Middle frontal gyrus (tissue), 1 donor: Measurements from ENCODE around the gene ACP4.
A peak's percentile ranks its signal among the peaks of the same experiment; 100 is the strongest.

ENCODE experiments used
- DNase-seq: peaks from one replicate; pipeline ENCODE4 v3.0.0-alpha.2; 2015; ENCODE audit warnings: low spot score; ENCODE audit errors: extremely low spot score

Gene ACP4

DNA sequence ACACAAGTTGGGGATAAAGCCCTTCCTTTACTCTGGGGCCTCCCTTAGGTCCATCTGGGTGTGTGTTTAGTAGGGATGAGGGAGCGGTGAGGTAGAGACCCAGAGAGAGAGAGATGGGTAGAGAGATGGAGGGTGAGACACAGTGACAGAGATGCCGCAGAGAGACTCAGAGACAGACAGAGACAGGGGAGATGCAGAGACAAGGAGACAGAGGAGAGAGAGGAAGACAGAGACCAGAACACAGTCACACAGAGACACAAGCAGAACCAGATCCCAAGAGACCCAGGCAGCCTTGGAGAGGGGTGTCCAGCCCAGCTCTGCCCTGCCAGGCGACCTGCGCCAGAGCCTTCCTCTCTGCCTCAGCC lies 31.0 kb downstream of the ACP4 start:
- no peak for DNase-seq

DNA sequence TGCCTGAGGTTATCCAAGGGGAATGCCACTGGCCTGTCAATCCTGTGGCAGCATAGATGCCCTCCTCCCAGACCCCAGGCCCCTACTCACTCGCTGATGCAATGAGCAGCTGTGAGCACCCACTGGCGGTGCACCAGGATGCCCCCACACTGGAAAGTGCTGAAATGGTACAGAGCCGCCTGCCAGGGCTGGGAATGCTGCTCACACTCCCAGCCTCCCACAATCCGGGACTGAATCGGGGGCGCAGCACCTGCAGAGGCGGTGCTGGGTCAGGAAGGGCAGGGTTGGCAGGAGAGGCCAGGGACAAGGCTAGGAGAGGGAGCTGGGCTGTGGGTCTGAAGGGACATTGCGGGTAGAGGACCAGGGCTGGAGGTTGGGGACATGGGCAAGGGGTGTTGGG lies 31.4 kb downstream of the ACP4 start:
- no peak for DNase-seq

DNA sequence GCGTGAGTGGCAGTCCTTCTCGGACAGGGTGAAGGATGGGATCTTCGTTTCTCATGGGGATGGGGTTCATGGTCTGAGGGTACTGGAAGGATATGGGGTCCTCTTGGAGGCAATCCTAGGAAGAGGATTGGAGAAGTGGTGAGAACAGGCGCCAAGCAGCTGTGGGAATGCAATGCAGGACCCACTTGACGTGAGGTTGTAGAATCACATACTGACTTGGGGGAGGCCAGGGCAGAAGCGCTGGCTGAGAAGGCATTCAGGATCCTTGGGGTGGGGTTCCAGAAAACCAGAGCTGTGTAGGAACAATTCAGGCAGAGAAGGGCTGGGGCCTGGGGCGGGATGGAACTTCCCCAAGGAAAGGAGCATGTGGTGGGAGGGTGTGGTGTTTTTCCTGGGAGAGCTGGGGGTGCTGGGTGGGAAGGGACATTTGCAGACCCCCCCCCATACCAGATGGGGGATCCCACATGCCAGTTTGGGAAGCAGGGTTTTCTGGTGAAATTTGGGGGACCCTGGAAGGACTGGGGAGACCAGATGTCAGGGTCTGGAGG lies 32.5 kb downstream of the ACP4 start:
- DNase-seq, result no peak

DNA sequence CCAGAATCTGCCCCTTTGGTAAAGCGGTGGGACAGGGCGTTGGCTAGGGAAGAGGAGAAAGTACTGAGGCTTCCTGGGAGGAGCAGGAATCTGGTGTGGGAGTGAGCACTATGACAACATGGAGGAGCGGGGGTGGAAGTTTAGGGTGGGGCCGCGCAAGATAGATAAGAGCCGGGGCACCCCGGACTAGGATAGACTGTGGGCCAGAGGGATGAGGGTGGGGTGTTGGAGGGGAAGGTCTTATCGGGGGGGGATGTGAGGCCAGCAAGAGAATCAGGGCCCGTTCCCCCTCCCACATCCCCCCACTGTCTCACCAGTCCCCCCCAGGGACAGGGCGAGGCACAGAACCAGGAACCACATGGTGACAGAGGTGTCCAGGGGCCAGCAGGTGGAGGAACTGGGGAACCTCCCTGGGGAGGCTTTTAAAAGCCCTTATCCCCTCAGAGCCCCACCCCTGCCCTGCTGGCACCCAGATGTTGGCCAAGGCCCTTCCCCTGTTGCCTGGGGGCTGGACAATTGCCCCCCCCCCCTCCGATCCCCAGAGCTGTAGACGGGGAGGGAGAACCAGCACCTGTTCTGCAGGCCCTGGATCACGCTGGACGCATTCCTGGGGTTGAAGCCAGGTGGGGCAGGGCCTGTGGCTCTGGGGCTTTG lies 33.3 kb downstream of the ACP4 start, which contains the start of gene KLK1:
KLK1 (minus strand) TSS at position 399 of the 654 bp plus-strand sequence; CDS start at position 360, 39 bp downstream.
- no peak for DNase-seq

DNA sequence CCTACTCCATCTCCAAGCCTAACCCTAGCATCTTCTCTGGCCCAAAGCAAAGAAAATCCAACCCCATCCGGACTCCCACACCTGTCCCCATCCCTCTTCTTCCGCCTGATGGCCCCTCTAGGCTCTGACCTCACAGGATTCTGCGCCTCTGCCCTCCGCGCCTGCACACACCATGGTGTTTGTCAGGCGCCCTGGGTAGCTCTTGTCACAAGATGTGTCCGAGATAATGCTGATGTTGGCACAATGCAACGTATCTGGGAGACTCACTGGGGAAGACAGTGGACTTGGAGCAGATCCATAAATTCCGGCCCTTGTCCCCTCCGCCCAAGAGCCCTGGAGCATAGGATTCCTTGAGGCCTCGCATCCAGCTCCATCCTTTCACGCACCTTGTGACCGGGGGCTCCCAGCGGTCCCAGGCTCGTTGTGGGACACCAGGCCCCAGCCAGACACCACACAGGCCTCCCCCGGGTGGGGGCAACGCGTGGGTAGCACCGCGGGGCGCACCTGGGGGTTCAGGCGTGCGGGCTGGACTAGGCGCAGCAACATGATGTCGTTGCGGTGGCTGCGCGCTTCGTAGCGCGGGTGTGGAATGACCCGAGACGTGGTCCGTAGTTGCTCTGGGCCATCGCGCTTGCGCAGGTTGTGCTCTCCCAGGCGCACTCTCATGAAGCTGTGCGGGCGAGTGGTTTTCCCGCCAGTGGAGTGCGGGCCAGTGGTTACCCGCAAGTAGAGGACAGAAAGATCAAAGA lies 36.5 kb downstream of the ACP4 start:
- no peak for DNase-seq

DNA sequence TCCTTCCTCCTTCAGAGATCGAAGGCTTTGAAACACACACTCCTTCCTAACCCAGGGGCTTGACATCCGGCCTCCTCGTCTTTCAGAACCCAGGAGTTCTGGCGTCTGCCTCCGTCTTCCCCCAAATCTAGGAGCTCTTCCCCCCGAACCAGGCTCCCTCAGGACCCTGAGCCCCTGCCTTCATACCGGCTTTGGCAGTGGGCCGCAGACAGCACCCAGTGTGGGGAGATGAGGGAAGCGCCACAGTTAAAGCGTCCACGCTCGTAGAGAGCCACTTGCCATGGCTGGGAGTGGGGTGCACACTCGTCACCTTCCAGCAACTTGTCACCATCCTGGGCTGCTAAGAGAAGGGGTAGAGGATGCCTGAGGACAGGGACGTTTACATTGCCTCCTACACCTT lies 37.3 kb downstream of the ACP4 start:
- DNase-seq, result no peak

DNA sequence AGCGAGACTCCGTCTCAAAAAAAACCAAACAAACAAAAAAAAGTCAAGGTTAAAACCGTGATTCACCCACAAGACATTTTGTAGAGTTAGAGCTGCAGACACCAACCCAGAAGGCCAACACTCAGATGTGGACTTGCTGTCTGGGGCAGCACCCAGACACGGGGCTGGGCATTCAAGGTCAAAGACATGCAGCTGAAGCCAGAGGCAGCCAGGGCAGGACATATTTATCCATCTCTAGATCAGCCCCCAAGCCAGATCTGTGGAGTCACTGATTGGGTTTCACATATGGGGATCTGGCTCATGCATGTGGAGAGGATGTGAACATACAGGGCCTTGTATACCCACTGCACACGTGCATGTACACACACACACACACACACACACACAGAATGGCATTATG lies 39.6 kb downstream of the ACP4 start:
- no peak for DNase-seq

DNA sequence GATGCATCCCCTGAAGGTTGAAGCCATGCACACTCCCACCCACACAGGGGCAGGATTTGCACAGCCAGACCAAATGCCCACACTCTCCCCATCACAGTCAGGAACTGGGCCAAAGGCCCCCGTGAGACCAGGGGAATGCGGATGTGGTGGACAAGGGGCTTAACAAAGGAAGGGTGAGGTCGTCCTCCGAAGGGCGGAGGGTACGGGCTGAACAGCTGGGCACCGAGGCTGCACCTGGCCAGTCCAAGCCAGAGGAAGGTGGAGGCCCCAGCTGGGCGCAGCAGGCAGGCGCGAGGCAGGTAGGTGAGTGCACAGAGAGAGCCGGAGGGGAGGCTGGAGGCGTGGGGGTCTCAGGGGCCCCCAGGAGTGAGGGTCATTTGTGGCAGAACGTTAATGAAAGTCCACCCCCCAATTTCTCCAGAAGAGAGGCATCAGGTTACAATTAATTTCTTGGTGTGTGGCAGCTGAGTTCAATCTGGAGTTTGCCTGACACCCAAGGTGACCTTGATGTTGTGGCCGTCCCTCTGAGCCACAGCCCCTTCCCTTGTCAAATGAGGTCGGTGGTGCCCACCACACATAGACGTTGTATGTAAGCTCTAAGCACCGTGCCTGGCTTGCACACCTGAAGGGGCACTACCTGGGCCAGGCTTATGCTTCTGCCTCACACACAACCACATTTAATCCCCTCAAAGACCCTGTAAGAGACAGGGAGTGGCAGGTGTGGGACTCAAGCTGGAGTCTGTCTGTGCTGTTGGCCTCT lies 40.2 kb downstream of the ACP4 start:
- DNase-seq, result no peak

DNA sequence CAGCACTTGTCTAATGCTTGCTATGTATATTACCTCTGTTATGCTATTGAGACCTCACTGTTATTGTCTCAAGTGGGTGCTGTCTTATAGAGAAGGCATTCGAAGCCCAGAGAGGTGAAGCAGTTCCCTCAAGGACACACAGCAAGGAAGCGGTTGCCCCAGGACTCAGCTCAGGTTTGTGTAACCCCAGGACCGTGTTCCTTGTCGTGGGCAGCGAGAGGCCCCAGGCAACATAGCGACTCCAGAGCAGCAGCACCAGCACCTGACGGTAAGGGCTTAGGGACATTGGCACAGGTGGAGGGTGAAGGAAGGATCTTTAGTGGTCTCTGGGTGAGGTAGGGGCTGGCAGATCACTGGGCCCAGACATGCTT lies 40.8 kb downstream of the ACP4 start:
- no peak for DNase-seq

DNA sequence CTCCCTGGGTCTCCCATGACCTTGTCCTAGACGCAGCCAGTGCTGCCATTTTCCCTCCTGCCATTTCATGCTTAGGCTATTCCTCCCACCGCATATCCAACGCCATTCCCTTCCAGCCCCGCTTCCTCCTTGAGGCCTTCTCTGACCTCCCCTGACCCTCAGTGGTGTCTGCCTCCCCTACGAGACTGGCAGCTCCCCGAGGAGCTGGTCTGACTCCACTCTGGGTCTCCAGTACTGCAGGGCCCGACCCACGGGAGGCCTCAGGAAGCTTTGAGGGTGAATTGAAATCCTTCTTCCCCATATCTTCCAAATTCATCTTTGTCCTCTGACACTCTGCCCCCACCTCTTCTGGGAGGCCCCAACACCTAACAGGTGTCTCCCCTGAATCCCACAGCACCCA lies 42.5 kb downstream of the ACP4 start:
- DNase-seq, result no peak

DNA sequence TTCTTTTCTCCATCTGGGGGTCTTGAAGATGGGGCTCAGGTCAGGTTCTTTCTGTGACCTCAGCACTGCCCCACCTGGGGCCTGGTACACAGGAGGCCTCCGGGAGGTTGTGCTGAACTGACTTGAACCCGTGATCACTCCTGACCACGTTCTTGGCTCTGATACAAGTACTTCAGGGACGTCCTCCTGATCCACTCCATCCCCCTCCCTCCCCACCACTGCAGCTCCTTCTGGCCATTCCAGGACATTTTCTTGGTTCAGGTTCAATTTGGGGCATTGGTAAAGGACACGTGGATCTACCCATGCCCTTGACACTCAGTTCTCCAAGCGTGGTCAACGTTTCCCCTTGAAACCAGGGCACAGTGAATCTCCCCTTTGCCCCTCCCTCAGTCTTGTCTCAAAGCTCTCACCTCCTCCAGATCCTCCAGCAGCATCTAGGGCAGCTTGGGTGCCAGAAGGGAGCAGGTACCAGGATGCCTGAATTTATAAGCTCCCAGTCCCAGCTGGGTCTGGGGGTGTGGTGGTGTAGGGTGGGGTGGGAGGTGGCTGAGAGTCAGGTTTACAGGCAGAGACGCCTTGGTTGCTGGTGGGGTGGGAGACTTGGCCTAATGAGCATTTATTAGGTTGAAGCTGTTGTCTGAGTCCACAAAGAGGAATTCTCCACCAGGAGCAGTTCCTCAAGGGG lies 43.0 kb downstream of the ACP4 start, which contains the start of gene KLK15:
KLK15 (minus strand) TSS at position 458 of the 685 bp plus-strand sequence. CDS start 2,082 bp downstream, outside the sequence.
- no peak for DNase-seq

DNA sequence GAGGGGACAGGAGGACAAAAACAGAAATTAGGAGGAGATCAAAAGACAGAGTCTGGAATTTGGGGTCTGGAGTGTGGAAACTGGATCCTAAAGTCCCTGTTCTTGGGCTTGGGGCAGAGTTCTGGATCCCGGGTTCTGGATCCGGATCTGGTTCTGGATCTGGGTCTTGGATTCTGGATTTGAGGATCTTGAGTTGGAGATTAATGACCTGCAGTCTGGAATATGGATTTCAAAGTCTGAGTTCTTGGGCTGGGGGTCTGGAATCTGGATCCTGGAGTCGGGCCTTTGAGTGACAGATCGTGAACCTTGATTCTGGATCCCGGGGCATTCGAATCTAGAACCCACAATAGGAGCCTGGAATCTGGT lies 43.6 kb downstream of the ACP4 start:
- DNase-seq, result no peak

DNA sequence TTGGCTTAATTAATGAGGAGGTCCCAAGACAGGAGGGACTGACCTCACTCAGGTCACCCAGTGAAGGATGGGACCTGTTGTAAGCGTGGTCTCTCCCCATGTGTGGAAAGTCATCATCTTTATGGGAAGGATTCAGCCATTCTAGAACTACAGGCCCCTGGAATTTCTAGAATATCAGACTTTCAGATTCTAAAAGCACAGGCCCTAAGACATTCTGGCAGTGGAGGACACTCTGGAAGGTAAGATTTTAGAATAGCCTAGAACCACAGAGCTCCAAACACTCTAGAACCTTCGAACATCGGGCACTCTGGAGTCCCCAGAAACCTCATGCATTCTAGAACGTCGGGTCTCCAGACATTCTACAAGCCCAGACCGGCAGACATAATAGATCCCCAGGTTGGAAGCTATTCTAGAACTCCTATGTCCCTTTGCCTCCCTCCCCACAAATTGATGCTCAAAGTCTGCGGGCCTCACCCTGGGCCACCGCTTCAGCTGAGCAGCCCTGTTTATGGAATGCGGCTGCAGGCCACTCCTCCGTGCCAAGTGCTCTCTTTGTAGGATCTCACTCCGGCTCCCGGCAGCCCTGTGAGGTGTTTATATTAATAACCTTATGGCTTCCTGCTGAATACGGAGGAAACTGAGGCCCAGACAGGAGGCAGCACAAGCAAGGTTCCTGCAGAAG lies 45.0 kb downstream of the ACP4 start:
- DNase-seq, result no peak

DNA sequence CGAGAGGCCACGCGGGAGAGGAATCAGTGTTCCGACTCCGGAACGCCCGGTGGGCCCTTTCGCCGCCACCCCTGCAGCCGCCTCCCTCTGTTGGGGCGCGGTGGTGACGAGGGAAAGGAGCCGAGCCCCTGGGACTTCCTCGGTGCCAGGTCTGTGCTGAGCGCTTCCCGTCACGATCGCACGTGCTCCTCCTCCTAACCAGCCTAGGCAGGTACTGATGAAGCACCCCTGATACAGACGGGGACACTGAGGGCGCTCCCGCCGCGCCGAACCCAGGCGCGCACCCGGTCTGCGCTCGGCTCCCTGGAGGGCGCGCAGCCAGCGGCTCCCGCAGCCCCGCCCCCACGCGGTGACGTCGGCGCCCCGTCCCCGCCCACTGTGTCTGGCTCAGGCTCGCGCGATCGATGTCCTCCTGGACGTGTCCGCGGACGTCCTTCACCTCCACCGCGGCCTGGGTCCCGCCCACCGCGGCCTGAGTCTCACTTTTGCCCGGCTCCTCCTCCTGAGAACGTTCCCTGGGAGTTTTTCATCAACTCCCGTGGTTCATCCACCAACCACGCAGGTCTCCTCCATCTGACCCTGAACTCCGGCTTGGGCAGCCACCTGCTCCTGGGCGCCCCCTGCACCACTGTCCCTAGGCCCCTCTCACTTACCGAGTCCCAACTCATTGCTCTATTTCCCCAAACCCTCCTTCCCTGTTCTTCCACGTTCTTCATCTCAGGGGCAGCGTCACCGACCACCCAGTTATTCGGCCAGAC lies 45.7 kb downstream of the ACP4 start:
- DNase-seq, result peak; percentile 4

DNA sequence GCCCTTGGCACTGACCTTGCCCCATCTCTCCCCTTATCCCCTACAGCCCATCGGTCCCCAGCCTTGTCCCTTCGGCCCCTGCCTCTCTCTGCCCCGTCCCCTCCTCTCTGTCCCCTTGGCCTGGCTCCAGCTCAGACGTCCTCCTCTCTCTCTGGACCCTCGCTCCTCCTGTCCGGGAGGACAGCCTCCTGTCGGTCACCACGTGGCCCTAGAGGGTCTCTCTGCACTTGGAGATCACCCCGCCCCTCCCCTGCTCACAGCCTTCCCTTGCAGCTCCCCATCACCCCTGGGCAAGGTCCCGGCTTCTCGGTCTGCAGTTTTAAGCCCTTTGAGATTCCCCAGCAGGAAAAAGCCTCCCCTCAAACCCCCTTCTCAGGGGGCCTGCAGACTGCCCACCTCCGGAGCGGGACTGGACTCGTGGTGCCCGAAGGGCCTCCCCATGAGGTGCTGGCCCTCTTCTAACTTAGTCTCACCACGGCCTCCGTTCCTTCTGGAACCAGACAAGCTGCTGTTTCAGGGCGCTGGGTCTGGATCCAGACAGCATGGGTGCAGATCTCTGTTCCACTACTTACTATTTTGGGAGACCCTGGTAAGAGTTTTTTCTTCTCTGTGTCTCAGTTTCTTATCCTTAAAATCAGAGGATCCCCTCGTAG lies 46.5 kb downstream of the ACP4 start:
- DNase-seq, result no peak

DNA sequence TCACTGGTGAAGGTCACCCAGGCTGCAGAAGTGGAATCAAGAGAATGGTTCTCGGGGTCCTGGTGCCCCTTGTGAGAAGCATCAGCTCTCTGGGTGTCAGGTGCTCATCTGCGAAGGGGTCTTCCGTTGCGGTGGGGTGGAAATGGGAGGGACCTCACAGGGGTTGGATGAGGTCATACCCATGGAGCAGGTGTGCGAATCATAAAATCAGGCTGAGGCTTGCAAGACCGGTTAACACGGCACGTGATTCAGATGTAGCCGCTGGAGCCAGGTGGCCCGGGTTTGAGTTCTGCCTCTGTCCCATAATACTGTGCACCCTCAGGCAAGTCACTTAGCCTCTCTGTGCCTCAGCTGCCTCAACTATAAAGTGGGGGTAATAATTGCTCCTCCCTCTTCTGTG lies 47.1 kb downstream of the ACP4 start:
- no peak for DNase-seq

DNA sequence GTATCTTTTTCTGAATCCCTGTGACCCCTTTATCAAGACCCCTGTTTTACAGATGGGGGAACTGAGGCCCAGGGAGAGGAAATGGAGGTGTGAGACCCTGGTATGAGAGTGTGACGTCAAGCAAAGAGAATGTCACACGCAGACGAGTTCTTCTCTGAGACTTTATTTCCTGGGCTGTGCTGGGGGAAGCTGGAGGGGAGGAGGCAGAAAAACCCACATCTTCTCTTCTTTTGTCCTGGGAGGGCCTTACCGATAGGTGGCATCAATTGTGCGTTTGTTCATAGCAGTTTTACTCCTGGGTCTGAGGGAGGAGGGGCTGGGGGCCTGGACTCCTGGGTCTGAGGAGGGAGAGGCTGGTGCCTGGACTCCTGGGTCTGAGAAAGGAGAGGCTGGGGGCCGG lies 48.0 kb downstream of the ACP4 start:
- DNase-seq, result no peak

DNA sequence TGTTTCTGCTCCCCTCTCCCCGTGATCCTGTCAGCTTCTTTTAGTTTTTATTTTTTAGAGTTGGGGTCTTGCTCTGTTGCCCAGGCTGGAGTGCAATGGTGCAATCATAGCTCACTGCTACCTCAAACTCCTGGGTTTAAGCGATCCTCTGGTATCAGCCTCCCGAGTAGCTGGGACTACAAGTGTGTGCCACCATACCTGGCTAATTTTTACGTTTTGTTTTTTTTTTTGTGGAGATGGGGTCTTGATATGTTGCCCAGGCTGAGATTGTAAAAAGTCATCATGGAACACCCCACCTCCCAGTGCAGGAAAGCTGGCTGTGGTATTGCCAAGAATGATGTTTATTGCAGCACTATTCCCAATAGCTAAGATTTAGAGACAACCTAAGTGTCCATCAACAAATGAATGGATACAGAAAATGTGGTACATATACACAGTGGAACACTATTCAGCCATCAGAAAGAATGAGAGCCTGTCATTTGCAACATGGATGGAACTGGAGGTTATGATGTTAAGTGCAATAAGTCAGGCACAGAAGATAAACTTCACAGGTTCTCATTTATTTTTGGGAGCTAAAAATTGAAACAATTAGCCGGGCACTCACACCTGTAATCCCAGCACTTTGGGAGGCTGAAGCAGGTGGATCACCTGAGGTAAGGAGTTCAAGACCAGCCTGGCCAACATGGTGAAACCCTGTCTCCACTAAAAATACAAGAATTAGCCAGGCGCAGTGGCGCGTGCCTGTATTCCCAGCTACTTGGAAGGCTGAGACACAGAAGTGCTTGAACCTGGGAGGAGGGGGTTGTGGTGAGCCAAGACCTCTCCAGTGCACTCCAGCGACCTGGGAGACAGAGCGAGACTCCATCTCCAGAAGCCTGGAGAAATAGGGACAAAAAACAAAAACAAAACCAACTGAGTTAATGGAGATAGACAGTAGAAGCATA lies 49.8 kb downstream of the ACP4 start:
- no peak for DNase-seq

DNA sequence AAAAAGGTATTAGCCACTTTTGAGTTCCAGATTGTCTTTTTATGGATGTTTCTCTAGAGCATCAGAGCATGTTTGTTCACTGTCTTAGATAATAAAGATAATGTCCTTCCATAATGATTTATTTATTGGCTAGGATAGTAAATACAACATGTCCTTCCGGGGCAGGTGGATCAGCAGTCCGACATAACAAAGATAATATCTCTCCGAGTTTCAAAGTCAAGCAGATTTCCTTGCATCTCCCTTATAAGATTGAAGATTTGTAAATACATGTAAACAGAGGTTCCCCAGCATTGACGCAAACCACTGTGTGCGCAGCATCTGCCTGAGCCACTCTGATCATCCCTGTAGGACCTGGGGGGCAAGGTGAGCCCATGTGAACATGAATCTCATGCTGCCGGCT lies 51.9 kb downstream of the ACP4 start:
- DNase-seq, result no peak
